ENCODE results near the gene KRTAP2-3. TPM values are rescaled to one million over a fixed set of nuclear protein-coding genes. Genes with fewer than 3 reads are reported as not detected.

Gene KRTAP2-3
- total and polyA plus RNA-seq, 9 donors = not detected

GRCh38 chr17:41016578-41017215, 43.2 kb downstream of the KRTAP2-3 start:
- H3K36me3 ChIP-seq = no peaks in the 10 kb centered on the region
- TF ChIP-seq POLR2A (IDR thresholded peaks at IDR 0.05) (no peak), EP300 (IDR thresholded peaks at IDR 0.05) (no peak)
- TF ChIP-seq, protein P1, sequence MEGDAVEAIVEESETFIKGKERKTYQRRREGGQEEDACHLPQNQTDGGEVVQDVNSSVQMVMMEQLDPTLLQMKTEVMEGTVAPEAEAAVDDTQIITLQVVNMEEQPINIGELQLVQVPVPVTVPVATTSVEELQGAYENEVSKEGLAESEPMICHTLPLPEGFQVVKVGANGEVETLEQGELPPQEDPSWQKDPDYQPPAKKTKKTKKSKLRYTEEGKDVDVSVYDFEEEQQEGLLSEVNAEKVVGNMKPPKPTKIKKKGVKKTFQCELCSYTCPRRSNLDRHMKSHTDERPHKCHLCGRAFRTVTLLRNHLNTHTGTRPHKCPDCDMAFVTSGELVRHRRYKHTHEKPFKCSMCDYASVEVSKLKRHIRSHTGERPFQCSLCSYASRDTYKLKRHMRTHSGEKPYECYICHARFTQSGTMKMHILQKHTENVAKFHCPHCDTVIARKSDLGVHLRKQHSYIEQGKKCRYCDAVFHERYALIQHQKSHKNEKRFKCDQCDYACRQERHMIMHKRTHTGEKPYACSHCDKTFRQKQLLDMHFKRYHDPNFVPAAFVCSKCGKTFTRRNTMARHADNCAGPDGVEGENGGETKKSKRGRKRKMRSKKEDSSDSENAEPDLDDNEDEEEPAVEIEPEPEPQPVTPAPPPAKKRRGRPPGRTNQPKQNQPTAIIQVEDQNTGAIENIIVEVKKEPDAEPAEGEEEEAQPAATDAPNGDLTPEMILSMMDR (IDR thresholded peaks at IDR 0.05) = no peak
- H3K27me3 ChIP-seq = no peaks in the 10 kb centered on the region
- 82 to 86% (median 84%) methylated on average over 13 of the region's 13 CpGs for WGBS, 3 donors
- no peak overlapping the region for H3K27ac ChIP-seq
- H3K4me3 ChIP-seq = no peak overlapping the region
- intact Hi-C loops (cut with DNase I) = no loop called here
- no peaks in the 10 kb centered on the region for H3K9me3 ChIP-seq
- H3K4me1 ChIP-seq (ENCODE audit: insufficient read depth) = no peaks in the 10 kb centered on the region
- no peak for DNase-seq

GRCh38 chr17:41015454-41015853, 44.5 kb downstream of the KRTAP2-3 start:
- no peaks in the 10 kb centered on the region for H3K4me1 ChIP-seq (ENCODE audit: insufficient read depth)
- H3K27me3 ChIP-seq = no peaks in the 10 kb centered on the region
- DNase-seq = no peak
- no peak overlapping the region for H3K4me3 ChIP-seq
- WGBS, 3 donors = 62 to 70% (median 70%) methylated on average over 7 of the region's 7 CpGs
- intact Hi-C loops (cut with DNase I) = no loop called here
- no peak overlapping the region for H3K27ac ChIP-seq
- H3K9me3 ChIP-seq = no peaks in the 10 kb centered on the region
- TF ChIP-seq, protein P1 (IDR thresholded peaks at IDR 0.05) = no peak
- no peak for TF ChIP-seq POLR2A (IDR thresholded peaks at IDR 0.05)
- no peak for TF ChIP-seq EP300 (IDR thresholded peaks at IDR 0.05)
- no peaks in the 10 kb centered on the region for H3K36me3 ChIP-seq

DNA sequence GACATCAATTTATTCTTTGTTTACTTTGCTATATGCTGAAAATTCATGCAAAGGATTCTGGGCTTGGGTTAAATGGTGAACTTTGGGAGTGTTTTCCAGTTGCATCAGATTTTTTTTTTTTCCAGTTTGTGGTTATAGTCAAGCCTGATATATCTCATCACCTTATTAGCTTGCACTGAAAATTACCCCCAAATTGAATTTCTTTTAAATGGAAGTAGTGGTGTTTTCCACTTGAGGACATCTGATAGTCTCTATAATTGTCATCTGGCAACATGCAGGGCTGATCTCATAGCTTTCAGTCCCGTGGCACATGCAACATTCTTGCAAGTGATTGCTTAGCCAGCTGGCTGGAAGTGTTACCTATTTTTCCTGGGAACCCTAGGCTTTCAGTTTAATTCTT, 46.3 kb downstream of the KRTAP2-3 start:
- Histone ChIP-seq H3K27ac (no peak overlapping the region), H3K4me1 (ENCODE audit: insufficient read depth) (no peaks in the 10 kb centered on the region), H3K9me3 (no peaks in the 10 kb centered on the region), H3K36me3 (no peaks in the 10 kb centered on the region), H3K27me3 (no peaks in the 10 kb centered on the region), H3K4me3 (no peak overlapping the region)
- no peak for DNase-seq
- intact Hi-C loops (cut with DNase I) = no loop called here
- WGBS, 3 donors = 22 to 41% (median 31%) methylated on average over 1 of the region's 1 CpG
- TF ChIP-seq EP300 (IDR thresholded peaks at IDR 0.05) (no peak), POLR2A (IDR thresholded peaks at IDR 0.05) (no peak)
- TF ChIP-seq, protein P1 (IDR thresholded peaks at IDR 0.05) = no peak

DNA sequence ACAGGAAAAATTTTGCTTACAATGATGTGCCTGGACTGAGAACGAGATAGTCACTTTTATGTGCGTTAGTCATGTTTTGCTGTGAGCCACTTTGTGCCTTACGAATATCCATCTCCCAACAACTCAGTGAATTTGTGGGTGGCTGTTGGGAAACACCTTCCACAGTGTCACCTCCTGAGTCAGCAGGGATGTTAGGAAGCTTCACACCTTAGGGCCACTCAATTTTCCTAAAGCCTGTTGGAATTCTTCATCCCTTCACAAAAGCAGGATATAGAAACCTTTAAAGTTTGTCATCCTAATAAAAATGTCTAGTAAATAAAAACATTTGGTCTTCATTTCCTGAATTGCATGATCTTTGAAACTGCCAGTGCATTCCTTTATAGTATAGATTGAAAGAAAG, 46.7 kb downstream of the KRTAP2-3 start:
- Histone ChIP-seq H3K4me3 (no peak overlapping the region), H3K27ac (no peak overlapping the region), H3K27me3 (no peaks in the 10 kb centered on the region), H3K36me3 (no peaks in the 10 kb centered on the region), H3K9me3 (no peaks in the 10 kb centered on the region), H3K4me1 (ENCODE audit: insufficient read depth) (no peaks in the 10 kb centered on the region)
- 74 to 85% (median 83%) methylated on average over 3 of the region's 3 CpGs for WGBS, 3 donors
- intact Hi-C loops (cut with DNase I) = no loop called here
- TF ChIP-seq POLR2A (IDR thresholded peaks at IDR 0.05) (no peak), EP300 (IDR thresholded peaks at IDR 0.05) (no peak)
- TF ChIP-seq, protein P1 (IDR thresholded peaks at IDR 0.05) = no peak
- no peak for DNase-seq

All from ovary (tissue), 9 donors.